ENCODE results near the gene MLYCD. TPM values are rescaled to one million over a fixed set of nuclear protein-coding genes. Genes with fewer than 3 reads are reported as not detected.

Gene MLYCD
- total and polyA plus RNA-seq, 2 donors (not counting 1 experiment from before 2014, with no cell fraction given): 2.3 to 17.1 TPM

GRCh38 chr16:83958137-83958845 lies 59.4 kb downstream of the MLYCD start:
- H3K9me3 ChIP-seq (ENCODE audit: control extremely low read depth in 1 of 3, control insufficient read depth in 2 of 3, insufficient read depth in 1 of 3, low read length in 2 of 3): peaks cover 0 to 6% (median 0%) of the 10 kb centered on the region in 3 donors
- ChIA-PET POLR2A (no interaction called here), CTCF (interaction anchor here (0.9 to 3.2 kb wide), 3 partner anchors 12 to 109 kb away, joined by 3 to 16 read pairs (median 3); no protein-coding TSS in a partner anchor)
- H3K4me2 ChIP-seq (replicated peaks; ENCODE audit: low read depth, low read length, poor library complexity, severe bottlenecking): no peak overlapping the region
- no peaks in the 10 kb centered on the region for H3K36me3 ChIP-seq (replicated peaks in 1 of 2; ENCODE audit: control extremely low read depth in 1 of 2, control insufficient read depth in 1 of 2, extremely low read depth in 1 of 2, insufficient read depth in 2 of 2, low read length in 1 of 2)
- Mint-ChIP-seq H3K27me3 (peaks cover 17% of the 10 kb centered on the region), H3K9me3 (ENCODE audit: insufficient read depth) (no peaks in the 10 kb centered on the region), H3K4me1 (peaks cover 9% of the 10 kb centered on the region), H3K4me3 (no peak overlapping the region), H3K27ac (no peak overlapping the region)
- H2AFZ ChIP-seq (ENCODE audit: insufficient read depth, low read depth, low read length, poor library complexity, severe bottlenecking): no peak overlapping the region
- no peak overlapping the region for H3K27ac ChIP-seq (ENCODE audit: low read length in 2 of 2)
- no peak overlapping the region for H3K9ac ChIP-seq (ENCODE audit: low read length)
- H3K4me3 ChIP-seq (ENCODE audit: control extremely low read depth in 1 of 5, extremely low read depth in 1 of 5, insufficient read depth in 1 of 5, low read depth in 2 of 5, low read length in 4 of 5): no peak overlapping the region
- TF ChIP-seq CTCF (IDR thresholded peaks at IDR 0.05) (no peak), EZH2 (IDR thresholded peaks at IDR 0.05; ENCODE audit: borderline replicate concordance, insufficient read depth, low read depth, low read length, poor library complexity, severe bottlenecking) (no peak)
- intact Hi-C loops (cut with micrococcal nuclease): loop anchor here (5.0 kb wide), 2 partner anchors 109 to 229 kb away; partner anchors contain the start of gene TAF1C
- peaks cover 0 to 33% (median 7%) of the 10 kb centered on the region in 4 experiments for H3K27me3 ChIP-seq (replicated peaks in 1 of 4; ENCODE audit: control extremely low read depth in 1 of 4, control insufficient read depth in 3 of 4, insufficient read depth in 4 of 4, low read length in 3 of 4)
- WGBS (ENCODE audit: insufficient coverage): 89% methylated on average over 20 of the region's 21 CpGs
- DNase-seq (no peak), ATAC-seq (ENCODE audit: low read depth) (no peak)
- no peaks in the 10 kb centered on the region for H4K20me1 ChIP-seq (ENCODE audit: control insufficient read depth, insufficient read depth, low read length, poor library complexity, severe bottlenecking)
- H3K79me2 ChIP-seq (ENCODE audit: control insufficient read depth, insufficient read depth, low read length): no peaks in the 10 kb centered on the region
- peaks cover 5 to 8% of the 10 kb centered on the region in 2 donors for H3K4me1 ChIP-seq (ENCODE audit: control insufficient read depth in 2 of 2, insufficient read depth in 2 of 2, low read length in 2 of 2)

Data from B cell (primary cell).